A673 (cell line): ENCODE measurements around the gene ANP32E.

Source experiments
- EZH2 ChIP-seq: fragments of 200-600 bp; sonication (generic); IDR thresholded peaks from 2 replicates; pipeline ENCODE4 v1.6.1; 2017; ENCODE audit warnings: borderline replicate concordance, low read depth, mild to moderate bottlenecking, mixed read lengths, antibody characterized with exemption, low read length; ENCODE audit not compliant: poor library complexity, severe bottlenecking
- TF ChIP-seq, protein P1 (sequence below): fragments of 300-800, 200-600 bp; sonication (generic); conservative IDR thresholded peaks from 2 replicates; pipeline ENCODE4 v1.5.1; 2017; ENCODE audit warnings: low read depth, mild to moderate bottlenecking, antibody characterized with exemption, low read length, moderate library complexity, mixed read lengths

DNA sequence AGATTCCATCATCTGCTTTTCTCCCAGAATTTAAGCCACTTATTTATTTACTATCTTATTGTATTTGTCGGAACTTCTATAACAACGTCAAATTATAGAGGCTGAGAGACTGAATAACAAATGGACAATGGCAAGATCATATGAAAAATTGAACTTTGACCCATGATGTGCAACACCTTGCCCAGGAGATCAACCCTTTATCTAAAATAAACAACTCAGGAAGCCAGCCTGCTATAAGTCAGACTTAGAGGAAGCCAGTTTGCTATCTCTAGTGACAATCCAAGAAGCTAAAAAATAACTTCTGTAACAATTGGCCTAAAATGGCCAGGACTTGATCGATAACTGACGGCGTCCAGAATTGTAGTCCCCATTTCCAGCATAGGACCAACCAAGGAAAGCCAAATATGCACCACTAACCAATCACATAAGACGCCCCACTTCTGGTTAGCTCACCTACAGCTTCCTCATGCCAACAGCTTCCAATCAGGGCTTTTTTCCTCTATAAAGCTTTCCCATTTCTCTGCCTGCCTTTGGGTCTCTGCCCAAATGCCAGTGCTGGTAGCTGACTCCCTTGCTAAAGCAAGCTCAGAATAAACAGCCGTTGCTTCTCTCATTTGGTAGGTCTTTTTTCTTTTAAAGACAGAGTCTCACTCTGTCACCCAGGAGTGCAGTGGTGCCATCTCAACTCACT lies 28.5 kb downstream of the ANP32E start:
- TF ChIP-seq, protein P1, sequence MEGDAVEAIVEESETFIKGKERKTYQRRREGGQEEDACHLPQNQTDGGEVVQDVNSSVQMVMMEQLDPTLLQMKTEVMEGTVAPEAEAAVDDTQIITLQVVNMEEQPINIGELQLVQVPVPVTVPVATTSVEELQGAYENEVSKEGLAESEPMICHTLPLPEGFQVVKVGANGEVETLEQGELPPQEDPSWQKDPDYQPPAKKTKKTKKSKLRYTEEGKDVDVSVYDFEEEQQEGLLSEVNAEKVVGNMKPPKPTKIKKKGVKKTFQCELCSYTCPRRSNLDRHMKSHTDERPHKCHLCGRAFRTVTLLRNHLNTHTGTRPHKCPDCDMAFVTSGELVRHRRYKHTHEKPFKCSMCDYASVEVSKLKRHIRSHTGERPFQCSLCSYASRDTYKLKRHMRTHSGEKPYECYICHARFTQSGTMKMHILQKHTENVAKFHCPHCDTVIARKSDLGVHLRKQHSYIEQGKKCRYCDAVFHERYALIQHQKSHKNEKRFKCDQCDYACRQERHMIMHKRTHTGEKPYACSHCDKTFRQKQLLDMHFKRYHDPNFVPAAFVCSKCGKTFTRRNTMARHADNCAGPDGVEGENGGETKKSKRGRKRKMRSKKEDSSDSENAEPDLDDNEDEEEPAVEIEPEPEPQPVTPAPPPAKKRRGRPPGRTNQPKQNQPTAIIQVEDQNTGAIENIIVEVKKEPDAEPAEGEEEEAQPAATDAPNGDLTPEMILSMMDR, result no peak
- no peak for TF ChIP-seq EZH2
